ENCODE results near the gene NT5DC1.
"Not testable (repeated sequence)": the region's sequence is repeated elsewhere in the genome, so short reads cannot be mapped to it uniquely, and the experiment has no call there.

NT5DC1 gene

DNA sequence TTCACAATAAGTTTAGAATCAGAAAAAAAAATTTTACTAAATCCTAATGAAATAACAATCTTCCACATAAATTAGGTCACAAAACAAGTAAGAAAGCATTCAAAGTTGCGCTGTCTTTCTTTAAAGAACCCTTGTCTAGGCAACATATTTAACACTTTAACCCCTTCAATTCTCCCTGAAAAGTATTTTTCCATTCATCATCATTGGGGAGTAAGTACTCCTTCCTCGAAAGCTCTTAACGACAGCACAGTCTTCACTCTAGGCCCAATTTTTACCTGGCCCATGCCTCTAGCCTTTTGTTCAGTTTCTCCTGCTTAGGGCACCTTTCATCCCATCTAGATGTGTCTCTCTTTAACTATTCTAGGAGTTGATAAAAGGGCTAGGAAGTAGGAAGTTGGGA lies 176.5 kb downstream of the NT5DC1 start:
- no peak for DNase-seq

DNA sequence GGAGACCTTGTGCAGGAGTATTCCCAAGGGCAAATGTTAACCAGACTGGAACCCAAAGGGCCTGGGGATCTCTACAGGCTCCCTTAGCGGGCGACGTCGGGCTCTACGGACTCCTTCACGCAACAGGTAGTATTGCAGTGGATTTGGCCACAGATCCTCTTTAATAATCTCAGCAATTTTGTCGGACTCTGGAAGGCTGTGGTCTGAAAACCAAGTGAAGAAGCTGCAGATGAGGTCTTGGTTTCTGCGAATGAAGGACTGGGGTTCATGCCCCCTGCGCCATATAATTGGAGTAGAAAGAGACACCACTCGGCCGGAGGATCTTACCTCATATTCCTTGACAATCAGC lies 177.8 kb downstream of the NT5DC1 start:
- no peak for DNase-seq

DNA sequence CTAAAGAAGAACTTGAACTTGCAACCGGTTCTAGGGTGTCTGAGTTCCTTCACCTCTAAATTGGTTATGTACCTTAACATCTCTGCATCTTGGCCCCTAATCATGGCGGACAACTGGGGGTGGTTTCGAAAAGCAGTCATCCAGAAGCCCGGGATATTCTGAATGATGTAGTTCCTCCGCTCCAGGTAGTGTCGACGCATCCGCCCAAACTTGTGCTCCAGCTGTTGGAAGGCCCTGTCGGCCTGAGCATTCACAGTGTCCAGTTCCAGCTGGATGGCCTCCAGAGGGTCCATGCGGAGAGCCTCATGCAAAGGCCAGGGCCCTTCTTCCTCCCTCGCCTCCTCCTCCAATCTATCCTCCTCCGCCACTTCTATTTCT lies 178.2 kb downstream of the NT5DC1 start:
- DNase-seq, result peak in 16 of 56 donors; percentile 35 to 70 (median 51)

DNA sequence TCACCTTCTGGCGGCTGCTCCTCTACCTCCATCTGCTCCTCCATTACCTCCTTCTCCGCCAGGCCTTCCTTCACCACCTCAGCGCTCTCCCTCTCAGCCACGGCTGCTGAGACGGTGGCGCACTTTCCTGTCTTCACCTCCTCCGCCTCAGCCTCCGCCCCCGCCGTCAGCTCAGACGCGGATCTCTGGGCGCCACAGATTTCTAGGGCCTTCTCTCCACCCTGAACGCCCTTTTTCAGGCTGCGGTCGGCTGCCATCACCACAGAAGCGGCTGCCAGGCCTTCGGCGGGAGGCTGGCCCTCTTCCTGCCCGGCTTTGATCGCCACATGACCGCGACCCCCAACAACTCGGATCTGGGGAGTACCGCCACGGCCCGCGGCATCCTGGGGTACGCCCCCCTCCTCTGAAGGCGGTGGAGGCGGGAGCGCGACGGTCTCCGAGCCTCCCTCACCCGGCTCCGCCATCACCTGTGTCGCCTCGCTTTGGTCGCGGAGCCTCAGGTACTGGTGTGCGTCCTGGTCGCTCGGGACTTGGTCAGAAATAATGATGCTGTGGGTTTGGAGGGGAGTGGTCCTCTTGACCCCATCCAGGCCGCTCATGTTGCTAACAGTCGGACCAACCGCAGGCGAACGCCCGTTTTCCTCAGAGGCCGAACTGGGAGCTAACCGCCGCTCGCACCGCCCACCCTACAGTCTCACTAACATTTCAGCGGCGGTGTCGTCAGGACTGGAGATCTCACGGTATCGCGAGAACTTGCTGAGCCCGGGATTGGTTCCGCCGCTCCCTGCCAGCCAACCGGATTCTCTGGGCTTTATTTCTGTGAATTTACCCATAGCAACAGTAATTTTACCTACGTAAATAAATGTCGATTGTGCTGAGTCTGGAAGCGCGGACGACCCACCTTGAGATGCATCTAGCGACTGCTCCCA lies 178.8 kb downstream of the NT5DC1 start, which contains the start of gene TSPYL1:
Gene TSPYL1, minus strand, starts transcription at position 699 of the 929 bp plus-strand sequence. Its CDS starts 100 bp downstream, at position 599.
- DNase-seq, result peak; percentile 32 to 97 (median 92)

DNA sequence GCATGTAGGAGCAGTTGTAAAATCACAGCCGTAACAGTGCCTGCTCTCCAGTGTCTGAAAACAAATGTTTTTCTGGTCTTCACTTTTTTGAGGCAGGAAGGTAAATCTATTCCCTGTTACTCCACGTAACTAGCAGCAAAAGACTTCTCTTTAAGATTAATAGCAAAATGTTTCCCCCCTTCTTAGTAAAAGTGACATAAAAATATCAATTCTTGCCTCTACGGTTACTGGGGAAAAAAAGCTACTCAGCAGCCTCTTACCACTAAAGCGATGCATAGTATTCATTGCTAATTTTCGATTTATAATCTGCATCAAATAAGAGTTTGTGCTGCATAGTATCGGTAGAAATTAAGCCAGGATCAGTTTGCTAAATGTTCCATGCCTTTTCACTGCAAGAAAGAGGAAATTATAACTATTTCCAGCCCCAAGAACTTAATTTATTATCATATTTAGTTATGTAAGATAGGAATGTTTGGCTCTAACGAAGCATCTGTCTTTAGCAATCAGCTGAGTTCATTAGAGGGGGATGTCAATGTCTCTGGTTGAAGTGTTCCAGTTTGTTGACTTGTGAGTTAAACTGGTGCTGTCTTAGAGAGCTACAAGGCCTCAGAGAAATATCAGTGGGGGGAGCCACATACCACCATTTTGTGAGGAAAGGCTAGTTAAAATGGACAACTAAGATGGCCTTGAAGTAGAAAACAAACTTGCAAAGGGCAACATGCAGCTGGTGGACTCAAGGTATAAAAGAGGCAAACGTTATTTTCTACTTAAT lies 179.7 kb downstream of the NT5DC1 start:
- no peak for DNase-seq

DNA sequence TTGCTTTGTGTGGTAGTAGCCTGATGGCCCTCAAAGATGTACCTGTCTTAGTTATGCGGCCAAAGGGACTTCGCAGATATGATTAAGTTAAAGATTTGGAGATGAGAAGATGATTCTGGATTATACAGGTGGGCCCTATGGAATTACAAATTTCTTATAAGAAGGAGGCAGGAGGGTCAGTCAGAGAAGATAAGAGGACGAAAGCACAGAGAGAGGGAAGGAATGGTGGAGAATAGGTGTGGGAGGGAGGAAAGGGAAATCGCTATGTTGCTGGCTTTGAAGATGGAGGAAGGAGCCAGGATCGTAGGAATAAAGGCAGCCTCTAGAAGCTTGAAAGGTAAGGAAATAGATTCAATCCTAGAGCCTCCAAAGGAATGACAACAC lies 180.3 kb downstream of the NT5DC1 start:
- DNase-seq, result no peak

DNA sequence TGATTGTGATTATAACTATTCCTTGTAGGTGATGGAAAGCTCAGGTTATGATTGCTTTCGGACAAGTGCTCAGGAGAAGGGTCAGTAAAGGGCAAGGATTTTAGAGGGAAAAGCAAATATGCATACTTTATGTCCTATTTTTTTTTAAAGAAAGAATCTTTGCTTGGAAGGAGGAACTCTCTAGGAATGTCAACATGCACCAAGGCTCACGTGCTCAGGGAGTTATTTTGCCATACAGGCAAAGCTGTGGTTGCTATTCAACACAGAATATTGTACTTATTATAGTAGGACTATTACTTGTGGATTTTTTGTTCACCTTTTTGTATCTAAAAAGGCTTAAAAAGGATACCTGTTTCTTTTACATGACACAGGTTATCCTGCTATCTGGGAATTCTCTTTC lies 182.0 kb downstream of the NT5DC1 start:
- no peak for DNase-seq

DNA sequence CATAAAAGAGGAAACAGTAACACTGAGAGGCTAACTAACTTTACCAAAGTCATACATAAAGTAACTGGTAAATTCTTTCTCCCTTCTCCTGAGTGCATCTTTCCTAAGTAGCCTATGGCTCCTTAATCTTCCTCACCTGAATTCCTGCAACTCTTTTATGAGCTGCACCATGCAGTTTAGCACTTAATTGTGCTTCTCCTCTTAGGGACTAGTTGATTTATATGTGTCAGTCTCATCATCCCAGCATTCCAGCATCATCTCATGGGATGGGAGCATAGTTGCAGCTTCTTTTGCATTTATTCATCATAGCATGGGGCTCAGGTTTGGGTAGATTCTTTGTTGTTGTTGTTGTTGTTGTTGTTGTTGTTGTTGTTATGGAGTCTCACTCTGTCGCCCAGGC lies 182.5 kb downstream of the NT5DC1 start:
- no peak for DNase-seq

DNA sequence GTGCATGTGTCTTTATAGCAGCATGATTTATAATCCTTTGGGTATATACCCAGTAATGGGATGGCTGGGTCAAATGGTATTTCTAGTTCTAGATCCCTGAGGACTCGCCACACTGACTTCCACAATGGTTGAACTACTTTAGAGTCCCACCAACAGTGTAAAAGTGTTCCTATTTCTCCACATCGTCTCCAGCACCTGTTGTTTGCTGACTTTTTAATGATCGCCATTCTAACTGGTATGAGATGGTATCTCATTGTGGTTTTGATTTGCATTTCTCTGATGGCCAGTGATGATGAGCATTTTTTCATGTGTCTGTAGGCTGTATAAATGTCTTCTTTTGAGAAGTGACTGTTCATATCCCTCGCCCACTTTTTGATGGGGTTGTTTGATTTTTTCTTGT lies 184.3 kb downstream of the NT5DC1 start:
- DNase-seq, result not testable (repeated sequence)

DNA sequence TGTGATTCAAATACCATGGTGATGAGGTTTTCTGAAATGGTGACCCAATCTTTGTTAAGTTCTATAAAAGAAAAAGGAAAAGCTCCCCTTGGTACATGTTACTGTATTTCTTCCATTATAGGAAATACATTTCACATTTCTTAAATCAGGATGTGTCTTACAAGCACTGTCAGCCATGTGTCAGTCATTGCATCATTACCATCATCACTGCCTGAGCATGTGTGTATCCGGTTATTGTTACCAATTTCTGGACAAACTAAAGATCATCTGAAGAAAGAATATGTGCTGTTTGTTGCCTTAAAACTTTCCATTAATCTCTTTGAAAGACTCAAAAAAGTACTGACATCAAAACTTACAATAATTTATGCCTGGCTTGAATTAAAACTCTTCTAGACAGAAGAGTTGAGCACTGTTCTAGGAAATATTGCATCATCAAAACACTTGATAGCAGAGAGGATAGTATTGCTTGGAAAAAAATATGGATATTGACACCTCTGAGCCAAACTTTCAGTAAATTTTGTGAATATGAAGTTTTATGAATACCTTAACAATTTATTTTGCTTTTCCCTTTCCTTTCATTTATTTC lies 186.2 kb downstream of the NT5DC1 start:
- DNase-seq, result no peak

DNA sequence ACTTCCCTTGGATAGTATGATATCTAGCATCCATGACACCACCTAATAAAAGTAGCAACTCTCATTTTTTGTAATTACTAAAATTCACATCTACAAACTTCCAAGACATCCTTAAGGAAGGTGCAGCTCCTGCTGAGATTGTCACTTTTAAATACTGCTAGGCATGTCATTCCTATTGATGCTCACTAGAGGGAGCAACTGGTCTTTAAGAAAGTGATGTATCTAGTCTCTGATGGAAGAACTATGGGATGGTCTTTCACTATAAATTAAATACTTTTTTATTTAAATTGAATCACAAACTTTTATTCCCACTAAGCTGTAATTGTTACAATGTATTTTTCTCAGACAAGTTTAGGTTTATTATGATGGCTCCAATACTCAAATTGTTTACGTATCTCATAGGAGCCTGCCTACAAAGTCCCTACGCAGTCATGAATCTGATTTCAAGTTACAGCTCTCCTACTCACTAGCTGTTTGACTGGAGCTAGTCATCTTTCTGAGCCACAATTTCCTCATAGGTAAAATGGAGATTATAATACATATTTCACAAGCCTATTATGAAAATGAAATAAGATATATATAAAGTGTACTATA lies 187.1 kb downstream of the NT5DC1 start:
- DNase-seq, result no peak

DNA sequence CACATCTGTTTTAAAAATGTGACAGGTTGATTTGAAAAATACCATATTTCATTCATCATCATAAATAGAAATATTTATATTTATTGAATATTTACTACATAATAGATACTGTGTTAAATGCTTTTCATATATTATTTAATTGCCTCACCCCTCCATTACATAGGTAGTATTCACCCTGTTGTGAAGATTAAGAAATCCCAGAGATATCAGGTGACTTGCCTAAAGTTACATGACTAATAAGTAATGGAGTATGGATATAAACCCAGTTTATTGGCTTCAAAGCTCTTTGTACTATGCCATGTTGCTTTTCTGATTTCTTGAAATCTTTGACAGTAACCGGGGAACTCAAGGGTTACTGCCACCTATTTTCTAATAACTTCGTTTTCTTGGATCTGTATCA lies 189.2 kb downstream of the NT5DC1 start:
- DNase-seq, result no peak

DNA sequence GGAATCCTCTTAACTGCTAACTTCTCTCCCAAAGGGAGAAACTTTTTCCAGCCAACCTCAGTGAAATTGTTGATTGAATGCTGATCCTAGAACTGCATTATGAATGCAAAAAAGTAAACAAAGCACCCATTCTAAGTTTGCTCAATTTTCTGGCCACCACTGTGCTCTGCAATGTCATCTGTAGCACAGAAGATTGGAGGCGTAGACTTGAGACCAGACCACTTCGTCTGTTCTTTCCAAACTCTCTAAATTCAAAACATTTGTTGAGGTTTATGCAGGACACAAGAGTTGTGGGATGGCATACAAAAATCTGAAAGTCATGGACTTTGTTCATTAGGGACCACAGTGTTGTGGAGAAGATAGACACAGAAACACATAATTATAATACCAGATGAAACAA lies 190.1 kb downstream of the NT5DC1 start:
- DNase-seq, result no peak

DNA sequence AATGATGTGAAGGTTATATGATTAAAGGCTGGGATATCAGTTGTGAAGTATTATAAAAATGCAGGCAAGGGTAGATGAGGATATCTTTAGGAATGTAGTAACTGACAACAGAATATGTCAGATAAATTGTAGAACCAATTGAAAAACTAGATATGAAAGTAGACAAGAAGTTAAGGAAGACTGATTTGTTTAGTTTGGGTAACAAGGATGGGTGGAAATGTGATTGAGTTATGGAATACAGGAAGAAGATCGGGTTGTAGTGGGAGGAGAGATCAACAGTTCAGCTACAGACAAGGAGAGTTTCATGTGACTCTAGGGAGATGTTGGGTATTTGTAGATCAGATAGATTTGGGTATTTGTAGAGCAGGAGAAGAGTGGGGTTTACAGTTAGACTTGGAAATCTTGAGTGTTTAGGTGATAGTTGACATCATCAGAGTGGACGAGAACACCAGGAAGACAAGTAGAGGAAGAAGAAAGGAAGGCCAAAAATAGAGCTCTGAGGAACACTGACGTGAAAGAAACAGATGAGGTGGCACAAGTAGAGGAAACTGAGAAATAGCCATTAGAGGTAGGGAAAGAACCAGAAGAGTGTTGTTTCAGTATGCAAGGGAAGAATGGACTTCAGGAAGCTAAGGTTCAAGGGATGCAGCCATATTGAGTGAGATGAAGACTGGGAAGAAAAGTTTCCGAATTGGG lies 191.2 kb downstream of the NT5DC1 start:
- DNase-seq, result no peak

DNA sequence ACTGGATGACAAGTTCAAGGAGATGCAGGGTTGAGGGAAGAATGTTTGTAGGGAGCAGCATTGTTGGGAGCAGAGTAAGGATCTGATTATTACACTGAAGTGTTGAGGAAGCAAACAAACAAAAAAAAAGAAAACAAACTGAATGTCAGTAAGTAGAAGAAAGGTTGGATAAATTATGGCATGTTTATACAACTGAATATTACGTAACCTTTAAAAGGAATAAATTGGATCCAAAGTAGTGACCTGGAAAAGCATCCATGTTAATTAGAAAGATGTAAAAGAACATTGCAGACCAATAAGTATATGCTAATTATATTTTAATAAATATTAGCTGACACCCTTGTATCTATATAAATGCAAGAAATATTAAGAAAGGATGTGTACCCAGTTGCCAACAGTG lies 191.9 kb downstream of the NT5DC1 start:
- no peak for DNase-seq

DNA sequence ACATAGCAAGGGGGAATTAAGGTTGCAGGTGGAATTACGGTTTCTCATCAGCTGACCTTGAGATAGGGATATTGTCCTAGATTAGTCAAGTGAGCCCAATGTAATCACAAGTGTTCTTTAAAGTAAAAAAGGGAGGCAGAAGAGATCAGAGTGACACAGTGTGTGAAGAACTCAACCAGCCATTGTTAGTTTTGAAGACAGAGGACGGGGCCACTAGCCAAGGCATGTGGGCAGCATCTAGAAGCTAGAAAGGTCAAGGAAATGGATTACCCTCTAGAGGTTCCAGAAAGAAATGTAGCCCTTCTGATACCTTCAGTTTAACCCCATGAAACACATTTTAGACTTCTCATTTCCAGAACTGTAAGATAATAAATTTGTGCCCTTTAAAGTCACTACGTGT lies 197.6 kb downstream of the NT5DC1 start:
- DNase-seq, result no peak

DNA sequence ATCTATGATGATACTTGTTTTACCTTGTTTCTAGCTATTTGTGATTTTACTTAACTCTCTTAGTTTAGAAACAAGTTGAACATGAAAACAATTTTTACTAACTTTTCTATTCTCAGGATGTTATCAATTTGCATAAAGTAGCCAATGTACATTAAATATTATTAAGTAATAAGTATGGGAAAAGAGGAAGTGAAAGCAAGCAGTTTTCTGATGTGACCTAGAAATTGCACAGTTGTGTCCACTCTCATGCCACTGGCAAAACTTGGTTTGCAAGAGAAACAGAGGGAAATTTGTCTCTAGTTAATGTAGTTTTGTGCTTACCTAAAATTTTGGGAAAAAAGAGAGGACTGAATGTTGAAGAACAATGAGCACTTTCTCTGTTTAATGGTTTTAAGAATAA lies 198.3 kb downstream of the NT5DC1 start:
- no peak for DNase-seq

Data from amygdala (tissue), 56 donors.